ENCODE measurements around the gene PKP2. TPM values are rescaled to one million over a fixed set of nuclear protein-coding genes. Genes with fewer than 3 reads are reported as not detected.

Gene PKP2
- under 1 TPM; 0.21 to 0.36 TPM for total RNA-seq

DNA sequence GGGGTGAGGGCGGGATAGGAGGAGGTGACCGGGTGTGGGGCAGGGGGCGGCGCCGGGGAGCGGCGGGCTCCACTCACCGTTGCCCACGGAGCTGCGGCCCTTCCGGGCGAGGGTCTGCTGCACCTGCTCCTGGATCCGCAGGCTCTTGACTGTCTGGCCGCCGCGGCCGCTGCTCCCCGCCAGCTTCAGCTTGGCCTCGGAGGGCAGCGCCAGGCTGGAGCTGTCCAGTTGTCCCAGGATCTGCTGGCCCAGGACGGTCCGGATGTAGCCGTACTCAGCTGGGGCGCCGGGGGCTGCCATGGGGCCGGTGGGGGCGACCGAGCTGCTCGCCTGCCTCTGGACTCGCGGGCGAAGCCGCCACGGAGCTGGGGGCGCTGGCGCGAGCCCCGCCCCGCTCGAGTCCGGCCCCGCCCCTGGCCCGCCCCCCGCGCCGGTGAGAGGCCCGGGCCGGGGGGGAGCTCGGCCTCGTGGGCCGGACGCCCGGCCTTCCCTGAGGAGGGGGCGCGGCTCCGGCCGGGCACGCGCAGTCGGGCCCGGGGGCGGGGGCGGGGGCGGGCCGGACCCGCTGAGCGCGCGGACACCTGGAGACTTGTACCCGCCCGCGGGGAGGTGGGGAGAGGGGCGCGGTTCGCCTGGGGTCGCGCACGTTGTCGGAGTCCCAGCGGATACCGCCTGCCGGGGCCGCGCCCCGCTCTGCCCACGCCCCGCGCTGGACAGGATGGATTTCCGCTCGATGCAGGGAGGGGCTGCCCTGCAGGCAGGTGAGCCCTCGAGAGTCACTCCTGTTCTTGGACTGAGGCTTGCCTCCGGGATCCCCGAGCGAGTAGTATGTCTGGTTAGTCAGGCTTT, at the start of gene PKP2:
TSS of gene PKP2 (minus strand) at position 346 of the 849 bp plus-strand sequence. CDS start at position 300, 46 bp downstream.
- peak within 1 kb of the TSS; percentile 60 for H3K4me3 Mint-ChIP-seq
- CTCF ChIA-PET: interaction anchor here (1.5 kb wide), 1 partner anchor 141 kb away, joined by 6 read pairs; the partner anchor contains the start of gene YARS2

DNA sequence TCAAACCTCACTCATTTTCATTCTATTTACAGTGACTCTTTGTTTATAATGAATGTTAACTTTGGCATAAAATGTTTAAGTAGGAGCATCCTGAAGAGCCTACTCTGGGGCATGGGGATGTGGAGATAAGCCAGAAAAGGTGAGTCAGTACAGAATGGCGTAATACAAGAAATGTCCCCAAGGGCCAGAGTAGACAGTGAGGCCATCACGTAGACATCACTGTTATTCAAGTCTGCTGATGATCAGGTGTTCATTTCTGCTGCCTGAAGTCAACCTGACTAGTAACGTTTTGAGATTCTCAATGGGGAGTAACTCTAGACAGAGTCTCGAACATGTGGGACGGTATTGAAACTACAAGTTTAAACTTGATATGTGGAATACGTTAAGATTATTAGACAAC, 47.6 kb upstream of the PKP2 start:
- no peaks in the 10 kb centered on the region for H3K36me3 Mint-ChIP-seq
- H3K4me3 Mint-ChIP-seq: no peak overlapping the region
- H3K4me1 Mint-ChIP-seq (ENCODE audit: low read depth): no peaks in the 10 kb centered on the region
- intact Hi-C loops (cut with micrococcal nuclease): no loop called here
- H3K27me3 Mint-ChIP-seq: no peaks in the 10 kb centered on the region
- CTCF ChIA-PET: no interaction called here
- no peaks in the 10 kb centered on the region for H3K9me3 Mint-ChIP-seq
- no peak for DNase-seq
- no peak overlapping the region for H3K27ac Mint-ChIP-seq
- POLR2A ChIA-PET: no interaction called here

More for the DNA sequence above, at the start of gene PKP2:
- H3K9me3 Mint-ChIP-seq: no peaks in the 10 kb centered on the region
- H3K27me3 Mint-ChIP-seq: peaks cover 52% of the 10 kb centered on the region
- POLR2A ChIA-PET: no interaction called here
- intact Hi-C loops (cut with micrococcal nuclease): loop anchor here (5.0 kb wide), 1 partner anchor 1126 kb away; the partner anchor contains the start of gene ALG10
- H3K36me3 Mint-ChIP-seq: no peaks in the 10 kb centered on the region
- peaks cover 12% of the 10 kb centered on the region for H3K4me1 Mint-ChIP-seq (ENCODE audit: low read depth)
- DNase-seq: peak; percentile 32
- H3K27ac Mint-ChIP-seq: no peak within 1 kb of the TSS

DNA sequence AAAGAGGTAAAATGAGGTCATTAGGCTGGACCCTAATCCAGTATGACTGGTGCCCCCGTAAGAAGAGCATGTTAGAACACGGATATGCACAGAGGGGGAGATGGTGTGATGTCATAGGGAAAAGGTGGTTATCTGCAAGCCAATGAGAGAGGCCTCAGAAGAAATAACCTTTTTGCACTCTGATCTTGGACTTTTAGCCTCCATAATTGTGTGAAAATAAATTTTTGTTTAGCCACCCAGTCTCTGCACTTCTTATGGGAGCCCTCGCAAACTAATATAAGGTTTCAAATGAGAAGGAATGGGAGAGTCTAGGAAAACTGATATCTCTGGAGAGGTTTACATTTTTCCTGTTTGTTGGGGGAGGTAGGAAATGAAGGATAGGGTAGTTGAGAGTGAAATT, 43.2 kb upstream of the PKP2 start:
- CTCF ChIA-PET: no interaction called here
- no peak for DNase-seq
- Mint-ChIP-seq H3K27ac (no peak overlapping the region), H3K4me3 (no peak overlapping the region), H3K36me3 (no peaks in the 10 kb centered on the region), H3K9me3 (no peaks in the 10 kb centered on the region), H3K4me1 (ENCODE audit: low read depth) (no peaks in the 10 kb centered on the region), H3K27me3 (no peaks in the 10 kb centered on the region)
- intact Hi-C loops (cut with micrococcal nuclease): no loop called here
- POLR2A ChIA-PET: no interaction called here

DNA sequence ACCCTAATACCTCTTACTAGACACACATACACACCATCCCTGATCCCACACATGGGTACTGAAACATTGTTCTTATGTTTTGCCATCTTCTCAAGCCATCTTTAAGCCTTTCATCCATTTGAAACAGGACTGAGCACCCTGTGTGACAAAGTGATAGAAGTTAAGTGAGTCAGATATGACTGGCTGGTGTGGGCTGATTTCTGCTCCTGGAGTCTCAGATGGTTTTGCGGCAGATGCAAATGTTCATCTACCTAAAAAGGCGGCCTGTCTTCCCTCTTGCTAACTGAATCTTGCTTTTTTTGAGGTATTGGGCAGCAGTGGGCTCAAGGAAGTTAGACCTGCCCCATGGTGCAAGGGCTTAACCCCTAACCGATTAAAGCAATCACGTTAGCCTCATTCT, 30.4 kb upstream of the PKP2 start:
- POLR2A ChIA-PET: no interaction called here
- H3K4me1 Mint-ChIP-seq (ENCODE audit: low read depth): no peaks in the 10 kb centered on the region
- no peaks in the 10 kb centered on the region for H3K9me3 Mint-ChIP-seq
- H3K36me3 Mint-ChIP-seq: no peaks in the 10 kb centered on the region
- H3K4me3 Mint-ChIP-seq: no peak overlapping the region
- DNase-seq: no peak
- CTCF ChIA-PET: no interaction called here
- H3K27ac Mint-ChIP-seq: no peak overlapping the region
- intact Hi-C loops (cut with micrococcal nuclease): no loop called here
- no peaks in the 10 kb centered on the region for H3K27me3 Mint-ChIP-seq

DNA sequence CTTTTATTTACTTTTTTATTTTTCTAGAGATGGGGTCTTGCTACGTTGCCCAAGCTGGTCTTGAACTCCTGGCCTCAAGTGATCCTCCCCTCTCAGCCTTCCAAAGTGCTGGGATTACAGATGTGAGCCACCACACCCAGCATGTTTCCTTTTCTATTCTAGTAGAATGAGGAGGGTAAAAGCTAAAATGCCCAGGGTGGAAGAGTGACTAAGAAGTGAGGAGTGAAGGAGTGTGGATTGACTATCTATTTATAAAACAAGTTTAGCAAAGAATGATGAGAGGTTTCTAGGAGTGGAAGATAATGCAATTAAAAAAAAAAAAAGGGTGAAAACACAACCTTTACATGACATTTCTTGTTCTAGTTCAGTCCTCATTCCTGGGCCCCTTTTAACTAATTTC, 29.8 kb upstream of the PKP2 start:
- DNase-seq: no peak
- intact Hi-C loops (cut with micrococcal nuclease): no loop called here
- Mint-ChIP-seq H3K27ac (no peak overlapping the region), H3K4me1 (ENCODE audit: low read depth) (no peaks in the 10 kb centered on the region), H3K36me3 (no peaks in the 10 kb centered on the region), H3K27me3 (no peaks in the 10 kb centered on the region), H3K4me3 (no peak overlapping the region), H3K9me3 (no peaks in the 10 kb centered on the region)
- CTCF ChIA-PET: no interaction called here
- POLR2A ChIA-PET: no interaction called here

DNA sequence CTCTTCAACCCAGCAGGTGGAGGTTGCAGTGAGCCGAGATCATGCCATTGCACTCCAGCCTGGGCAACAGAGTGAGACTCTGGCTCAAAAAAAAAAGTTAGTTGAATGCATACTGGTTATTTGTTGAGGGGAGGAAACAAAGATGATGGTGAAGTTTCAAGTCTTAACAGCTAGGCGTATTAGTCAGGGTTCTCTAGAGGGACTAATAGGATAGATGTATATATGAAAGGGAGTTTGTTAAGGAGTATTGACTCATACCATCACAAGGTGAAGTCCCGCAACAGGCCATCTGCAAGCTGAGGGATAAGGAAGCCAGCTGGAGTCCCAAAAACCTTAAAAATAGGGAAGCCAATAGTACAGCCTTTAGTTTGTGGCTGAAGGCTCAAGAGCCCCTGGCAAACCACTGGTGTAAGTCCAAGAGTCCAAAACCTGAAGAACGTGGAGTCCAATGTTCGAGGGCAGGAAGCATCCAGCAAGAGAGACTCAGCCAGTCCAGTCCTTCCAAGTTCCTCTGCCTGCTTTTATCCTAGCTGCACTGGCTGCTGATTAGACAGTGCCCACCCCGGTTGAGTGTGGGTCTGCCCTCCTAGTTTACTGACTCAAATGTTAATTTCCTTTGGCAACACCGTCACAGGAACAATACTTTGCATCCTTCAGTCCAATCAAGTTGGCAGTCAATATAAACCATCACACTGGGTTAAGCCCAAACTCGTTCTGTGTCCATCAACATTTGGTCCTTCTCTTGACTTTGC, 26.1 kb upstream of the PKP2 start:
- ChIA-PET CTCF (no interaction called here), POLR2A (no interaction called here)
- Mint-ChIP-seq H3K4me1 (ENCODE audit: low read depth) (no peaks in the 10 kb centered on the region), H3K27ac (no peak overlapping the region), H3K27me3 (no peaks in the 10 kb centered on the region), H3K36me3 (no peaks in the 10 kb centered on the region), H3K4me3 (no peak overlapping the region), H3K9me3 (no peaks in the 10 kb centered on the region)
- DNase-seq: no peak
- intact Hi-C loops (cut with micrococcal nuclease): no loop called here

DNA sequence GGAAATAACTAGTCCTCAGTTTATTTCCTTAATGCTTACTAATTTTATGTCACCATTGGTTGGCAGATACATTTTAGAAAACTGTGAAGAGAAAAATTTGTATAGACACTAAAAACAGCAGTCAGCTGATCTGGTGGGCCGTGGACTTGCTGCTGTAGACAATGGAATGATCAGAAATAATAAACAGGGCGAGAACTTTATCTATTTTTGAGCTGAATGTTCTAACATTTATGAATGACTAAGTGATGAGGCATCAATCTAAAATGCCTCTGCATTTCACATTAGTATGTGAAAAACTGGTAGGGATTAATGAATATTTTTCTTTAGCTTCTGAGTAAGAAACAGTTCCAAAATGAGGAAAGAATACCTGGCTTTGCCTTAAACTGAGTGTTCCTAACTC, 24.8 kb upstream of the PKP2 start:
- no peak for DNase-seq
- POLR2A ChIA-PET: no interaction called here
- Mint-ChIP-seq H3K4me1 (ENCODE audit: low read depth) (no peaks in the 10 kb centered on the region), H3K27ac (no peak overlapping the region), H3K36me3 (no peaks in the 10 kb centered on the region), H3K27me3 (no peaks in the 10 kb centered on the region), H3K9me3 (no peaks in the 10 kb centered on the region), H3K4me3 (no peak overlapping the region)
- intact Hi-C loops (cut with micrococcal nuclease): no loop called here
- CTCF ChIA-PET: no interaction called here

DNA sequence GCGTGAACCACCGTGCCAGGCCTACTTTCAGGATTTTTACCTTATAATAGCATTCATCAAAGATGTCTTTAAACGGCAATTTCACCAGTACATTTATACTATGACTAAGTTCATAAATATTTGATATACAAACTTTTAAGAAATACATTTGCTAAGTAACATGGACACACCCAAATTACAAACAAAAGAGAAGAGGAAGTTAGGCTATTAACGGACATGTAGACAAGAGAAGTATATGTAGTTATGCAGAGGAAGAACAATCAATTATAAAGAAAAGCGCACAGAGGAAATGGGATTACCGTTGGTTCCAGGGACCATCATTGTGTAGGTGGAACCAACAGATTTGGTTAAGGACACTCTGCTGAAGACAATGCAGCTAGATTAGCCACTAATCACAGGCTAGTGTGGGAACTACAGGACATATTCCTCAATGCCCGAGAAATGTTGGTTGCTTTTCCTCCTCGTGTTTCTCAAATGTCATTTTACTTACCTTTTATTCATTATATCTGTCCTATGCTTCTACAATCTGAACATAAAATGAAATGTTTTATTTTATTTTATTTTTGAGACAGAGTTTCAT, 24.0 kb upstream of the PKP2 start:
- Mint-ChIP-seq H3K27me3 (no peaks in the 10 kb centered on the region), H3K27ac (no peak overlapping the region), H3K4me1 (ENCODE audit: low read depth) (no peaks in the 10 kb centered on the region), H3K4me3 (no peak overlapping the region), H3K9me3 (no peaks in the 10 kb centered on the region), H3K36me3 (no peaks in the 10 kb centered on the region)
- intact Hi-C loops (cut with micrococcal nuclease): no loop called here
- CTCF ChIA-PET: no interaction called here
- DNase-seq: no peak
- POLR2A ChIA-PET: no interaction called here

DNA sequence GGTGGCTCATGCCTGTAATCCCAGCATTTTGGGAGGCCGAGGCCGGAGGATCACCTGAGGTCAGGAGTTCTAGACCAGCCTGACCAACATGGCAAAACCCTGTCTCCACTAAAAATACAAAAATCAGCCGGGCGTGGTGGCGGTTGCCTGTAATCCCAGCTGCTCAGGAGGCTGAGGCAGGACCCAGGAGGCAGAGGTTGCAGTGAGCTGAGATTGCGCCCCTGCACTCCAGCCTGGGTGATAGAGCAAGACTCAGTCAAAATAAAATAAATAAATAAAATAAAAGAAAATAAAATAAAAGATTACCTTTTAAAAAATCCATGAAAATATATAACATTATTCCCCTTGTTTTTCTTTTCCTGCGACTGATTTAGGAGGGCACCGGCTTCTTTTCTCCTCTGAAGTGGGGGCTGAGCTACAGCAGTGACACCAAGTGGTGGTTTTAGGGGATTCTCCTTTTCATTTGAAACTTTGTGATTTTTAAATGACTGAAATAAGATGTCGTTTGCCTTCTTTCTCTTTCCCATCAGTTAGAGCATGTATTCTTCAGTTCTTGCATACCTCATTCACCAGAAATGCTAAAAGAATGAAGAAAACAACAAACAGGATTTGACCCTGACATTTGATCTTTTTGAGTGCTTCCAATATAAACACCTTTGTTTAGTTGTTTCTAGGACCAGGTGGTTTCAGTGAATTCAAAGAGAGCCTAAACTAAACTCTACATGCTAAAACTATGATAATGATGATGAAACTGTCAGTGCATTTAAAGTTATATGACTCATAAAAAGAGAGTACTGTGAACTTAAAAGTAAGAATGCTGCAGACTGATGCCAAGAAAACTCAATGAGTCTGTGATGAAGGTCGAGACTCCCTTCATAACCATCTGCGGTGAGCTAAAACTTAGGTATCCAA, 22.6 kb upstream of the PKP2 start:
- intact Hi-C loops (cut with micrococcal nuclease): loop anchor here (1.0 kb wide), 1 partner anchor 163 kb away; no protein-coding TSS in a partner anchor
- POLR2A ChIA-PET: no interaction called here
- H3K27ac Mint-ChIP-seq: no peak overlapping the region
- DNase-seq: no peak
- no peaks in the 10 kb centered on the region for H3K36me3 Mint-ChIP-seq
- no peaks in the 10 kb centered on the region for H3K9me3 Mint-ChIP-seq
- H3K27me3 Mint-ChIP-seq: no peaks in the 10 kb centered on the region
- H3K4me1 Mint-ChIP-seq (ENCODE audit: low read depth): no peaks in the 10 kb centered on the region
- CTCF ChIA-PET: interaction anchor here (1.2 to 3.2 kb wide), 2 partner anchors 12 to 163 kb away, joined by 4 to 19 read pairs; partner anchors contain the start of gene YARS2
- H3K4me3 Mint-ChIP-seq: no peak overlapping the region

DNA sequence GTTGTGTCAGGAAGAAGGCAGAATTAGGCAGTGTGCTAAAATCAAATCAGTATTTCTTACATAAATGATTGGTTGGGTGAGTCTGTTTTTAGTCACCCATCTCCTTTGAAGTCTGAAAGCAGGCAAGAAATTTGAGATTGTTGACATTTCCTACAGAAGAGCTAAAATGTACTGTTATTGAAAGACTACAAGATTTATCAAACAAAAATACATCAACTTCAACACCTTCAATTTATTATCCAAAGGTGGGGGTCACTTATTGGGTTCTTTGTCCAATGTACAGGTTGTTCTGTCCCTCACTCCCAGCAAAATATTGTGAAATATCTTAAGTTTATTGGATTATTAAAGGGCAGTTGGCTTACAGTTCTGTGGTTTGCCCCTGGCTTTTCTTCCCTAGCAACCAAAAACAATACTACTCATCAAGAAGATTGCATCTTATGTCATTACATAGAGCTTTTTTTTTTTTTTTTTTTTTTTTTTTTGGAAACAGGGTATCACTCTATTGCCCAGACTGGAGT, 20.6 kb upstream of the PKP2 start:
- H3K4me3 Mint-ChIP-seq: no peak overlapping the region
- intact Hi-C loops (cut with micrococcal nuclease): no loop called here
- H3K27ac Mint-ChIP-seq: no peak overlapping the region
- POLR2A ChIA-PET: no interaction called here
- CTCF ChIA-PET: interaction anchor here (3.2 kb wide), 1 partner anchor 161 kb away, joined by 19 read pairs; the partner anchor contains the start of gene YARS2
- no peak for DNase-seq
- no peaks in the 10 kb centered on the region for H3K36me3 Mint-ChIP-seq
- no peaks in the 10 kb centered on the region for H3K9me3 Mint-ChIP-seq
- H3K4me1 Mint-ChIP-seq (ENCODE audit: low read depth): no peaks in the 10 kb centered on the region
- H3K27me3 Mint-ChIP-seq: peaks cover 1% of the 10 kb centered on the region

DNA sequence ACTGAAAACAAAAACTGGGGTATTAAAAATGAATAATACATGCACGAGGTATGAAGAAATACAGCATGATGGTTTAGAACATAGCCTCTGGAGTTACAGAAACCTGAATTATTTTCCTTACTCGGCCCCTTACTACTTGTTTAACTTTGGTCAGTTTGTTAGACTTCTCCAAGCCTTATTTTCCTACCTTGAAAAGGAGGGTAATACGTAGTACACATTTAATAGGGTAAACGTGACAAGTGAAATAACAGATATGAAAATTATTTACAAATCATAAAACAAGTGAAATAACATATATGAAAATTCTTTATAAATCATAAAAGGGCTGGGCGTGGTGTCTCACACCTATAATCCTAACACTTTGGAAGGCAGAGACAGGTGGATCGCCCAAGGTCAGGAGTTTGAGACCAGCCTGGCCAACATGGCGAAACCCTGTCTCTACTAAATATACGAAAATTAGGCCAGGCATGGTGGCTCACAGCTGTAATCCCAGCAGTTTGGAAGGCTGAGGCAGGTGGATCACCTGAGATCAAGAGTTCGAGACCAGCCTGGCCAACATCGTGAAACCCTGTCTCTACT, 11.4 kb upstream of the PKP2 start:
- DNase-seq: no peak
- no peak overlapping the region for H3K4me3 Mint-ChIP-seq
- H3K9me3 Mint-ChIP-seq: no peaks in the 10 kb centered on the region
- H3K27ac Mint-ChIP-seq: no peak overlapping the region
- POLR2A ChIA-PET: no interaction called here
- CTCF ChIA-PET: no interaction called here
- no peaks in the 10 kb centered on the region for H3K36me3 Mint-ChIP-seq
- H3K27me3 Mint-ChIP-seq: peaks cover 4% of the 10 kb centered on the region
- intact Hi-C loops (cut with micrococcal nuclease): no loop called here
- H3K4me1 Mint-ChIP-seq (ENCODE audit: low read depth): no peaks in the 10 kb centered on the region

All from activated CD4-positive, alpha-beta memory T cell treated with anti-CD3 and anti-CD28 coated beads for 36 hours (primary cell).